NCI-H1694 treated with DMSO at 0.1 percent for 48 hours (cell line): ENCODE data around the gene FBXL13.
A peak's percentile ranks its signal among the peaks of the same experiment; 100 is the strongest.

Source experiments
- DNase-seq: peaks from one replicate; lab custom pipeline; 2025; lab: John Stamatoyannopoulos, UW

Gene FBXL13

GRCh38 chr7:102895602-102896001, 179.0 kb downstream of the FBXL13 start:
- DNase-seq: no peak

GRCh38 chr7:102892631-102893278, 181.8 kb downstream of the FBXL13 start:
- no peak for DNase-seq

- peak; percentile 38 for DNase-seq
Observed at GRCh38 chr7:102891693-102892261, 182.8 kb downstream of the FBXL13 start.

- DNase-seq: no peak
Observed at GRCh38 chr7:102890971-102891692, 183.5 kb downstream of the FBXL13 start.

- no peak for DNase-seq
Observed at GRCh38 chr7:102890292-102890970, 184.2 kb downstream of the FBXL13 start.

- no peak for DNase-seq
Observed at GRCh38 chr7:102889851-102890250, 184.7 kb downstream of the FBXL13 start.

GRCh38 chr7:102888561-102889233, 185.9 kb downstream of the FBXL13 start:
- no peak for DNase-seq

GRCh38 chr7:102883098-102883860, 191.3 kb downstream of the FBXL13 start:
- no peak for DNase-seq

GRCh38 chr7:102875700-102876295, 198.8 kb downstream of the FBXL13 start:
- no peak for DNase-seq

- no peak for DNase-seq
Observed at GRCh38 chr7:102874966-102875365, 199.6 kb downstream of the FBXL13 start.

GRCh38 chr7:102874166-102874829, 200.3 kb downstream of the FBXL13 start:
- DNase-seq: no peak

GRCh38 chr7:102873470-102874165, 201.0 kb downstream of the FBXL13 start:
- no peak for DNase-seq

- no peak for DNase-seq
Observed at GRCh38 chr7:102872460-102872859, 202.1 kb downstream of the FBXL13 start.

GRCh38 chr7:102869195-102869594, 205.4 kb downstream of the FBXL13 start:
- no peak for DNase-seq

- no peak for DNase-seq
Observed at GRCh38 chr7:102866535-102867215, 207.9 kb downstream of the FBXL13 start.

GRCh38 chr7:102864958-102865357, 209.6 kb downstream of the FBXL13 start:
- no peak for DNase-seq

GRCh38 chr7:102860351-102860811, 214.2 kb downstream of the FBXL13 start:
- no peak for DNase-seq

- no peak for DNase-seq
Observed at GRCh38 chr7:102859799-102860125, 214.8 kb downstream of the FBXL13 start.

- DNase-seq: no peak
Observed at GRCh38 chr7:102859084-102859798, 215.4 kb downstream of the FBXL13 start.
